Uterus (tissue), 2 donors: Measurements from ENCODE around the gene GALK2.

ENCODE experiments used
- POLR2A ChIP-seq, 2 donors: fragments of 450-650 bp; IDR thresholded peaks; one replicate each; pipeline ENCODE4 v1.6.1; 2016; ENCODE audit warnings: antibody characterized with exemption in 2 of 2, mild to moderate bottlenecking in 1 of 2, moderate library complexity in 1 of 2
- TF ChIP-seq, protein P1 (sequence below), 4 experiments: fragments of 200-600 bp in 2 of 4; fragments of 450-650 bp in 2 of 4; sonication (generic) in 2 of 4; IDR thresholded peaks; one replicate each; pipeline ENCODE4 v1.5.1; 2016 to 2019; ENCODE audit warnings: antibody characterized with exemption in 4 of 4, mild to moderate bottlenecking in 2 of 4, moderate library complexity in 1 of 4

- no peak for TF ChIP-seq POLR2A (IDR thresholded peaks at IDR 0.05)
- TF ChIP-seq, protein P1, sequence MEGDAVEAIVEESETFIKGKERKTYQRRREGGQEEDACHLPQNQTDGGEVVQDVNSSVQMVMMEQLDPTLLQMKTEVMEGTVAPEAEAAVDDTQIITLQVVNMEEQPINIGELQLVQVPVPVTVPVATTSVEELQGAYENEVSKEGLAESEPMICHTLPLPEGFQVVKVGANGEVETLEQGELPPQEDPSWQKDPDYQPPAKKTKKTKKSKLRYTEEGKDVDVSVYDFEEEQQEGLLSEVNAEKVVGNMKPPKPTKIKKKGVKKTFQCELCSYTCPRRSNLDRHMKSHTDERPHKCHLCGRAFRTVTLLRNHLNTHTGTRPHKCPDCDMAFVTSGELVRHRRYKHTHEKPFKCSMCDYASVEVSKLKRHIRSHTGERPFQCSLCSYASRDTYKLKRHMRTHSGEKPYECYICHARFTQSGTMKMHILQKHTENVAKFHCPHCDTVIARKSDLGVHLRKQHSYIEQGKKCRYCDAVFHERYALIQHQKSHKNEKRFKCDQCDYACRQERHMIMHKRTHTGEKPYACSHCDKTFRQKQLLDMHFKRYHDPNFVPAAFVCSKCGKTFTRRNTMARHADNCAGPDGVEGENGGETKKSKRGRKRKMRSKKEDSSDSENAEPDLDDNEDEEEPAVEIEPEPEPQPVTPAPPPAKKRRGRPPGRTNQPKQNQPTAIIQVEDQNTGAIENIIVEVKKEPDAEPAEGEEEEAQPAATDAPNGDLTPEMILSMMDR (IDR thresholded peaks at IDR 0.05), result no peak
Observed at GRCh38 chr15:49121901-49122300, 48.1 kb upstream of the GALK2 start.
